TTC549 (cell line): ENCODE measurements around the gene USP20.

ENCODE experiments used
- FAIRE-seq: peaks from 2 replicates; lab custom pipeline; 2012; peaks lifted over from hg19 to GRCh38; lab: Jason Lieb, UNC

USP20 gene

DNA sequence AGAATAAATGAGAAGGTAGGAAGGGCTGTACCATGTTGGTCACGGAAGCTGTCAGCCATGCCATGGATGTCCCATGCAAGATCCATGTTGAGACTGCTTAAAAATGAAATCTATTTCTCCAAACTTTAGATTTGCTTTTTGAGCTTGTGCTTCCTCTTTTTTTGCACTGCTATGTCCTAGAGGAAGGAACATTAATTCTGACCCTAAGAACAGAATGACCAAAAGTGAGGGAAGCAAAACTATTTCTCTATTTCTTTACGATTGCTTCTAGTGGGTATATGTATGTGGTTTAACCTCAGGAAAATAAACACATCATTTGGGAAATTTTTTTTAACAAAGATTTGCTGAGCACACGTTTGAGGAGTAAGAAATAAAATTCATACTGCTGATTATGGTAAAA is 84.6 kb downstream of the USP20 start:
- FAIRE-seq: no peak

DNA sequence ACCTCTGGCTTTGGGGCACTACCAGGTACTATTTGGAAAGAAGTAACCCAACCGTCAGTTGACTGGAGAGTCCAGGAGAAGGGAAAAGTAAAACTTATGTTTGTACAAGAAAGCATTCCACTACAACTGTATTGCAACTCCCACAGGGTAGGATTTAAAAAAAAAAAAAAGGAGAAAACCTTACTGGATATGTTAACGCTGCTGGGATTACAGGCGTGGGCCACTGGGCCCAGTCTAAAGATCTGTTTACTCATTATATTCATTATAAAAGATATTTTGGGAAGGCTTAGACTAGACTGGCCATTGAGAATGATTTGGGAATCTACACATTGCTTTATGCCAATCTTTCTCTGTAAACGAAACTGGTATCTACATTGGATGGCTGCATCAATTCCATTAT is 86.6 kb downstream of the USP20 start:
- no peak for FAIRE-seq

DNA sequence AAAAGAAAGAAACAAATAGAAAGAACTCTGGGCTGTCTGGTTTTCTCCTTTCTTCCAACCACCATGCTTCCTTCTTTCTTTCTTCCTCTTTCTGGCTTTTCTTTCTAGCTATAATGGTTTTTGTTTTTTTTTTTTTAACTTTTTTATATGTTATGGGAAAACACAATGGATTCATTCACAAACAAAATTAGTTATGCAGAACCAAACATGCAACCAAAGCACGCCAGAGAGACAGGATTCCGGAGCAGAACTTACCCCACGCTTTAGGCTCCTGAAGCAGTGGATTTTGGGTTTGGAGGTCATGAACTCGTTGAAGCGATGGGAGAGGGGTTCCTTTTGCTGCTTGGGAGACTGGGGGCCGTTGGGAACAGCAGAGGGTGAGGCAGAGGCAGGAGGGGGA is 88.3 kb downstream of the USP20 start:
- FAIRE-seq: no peak

DNA sequence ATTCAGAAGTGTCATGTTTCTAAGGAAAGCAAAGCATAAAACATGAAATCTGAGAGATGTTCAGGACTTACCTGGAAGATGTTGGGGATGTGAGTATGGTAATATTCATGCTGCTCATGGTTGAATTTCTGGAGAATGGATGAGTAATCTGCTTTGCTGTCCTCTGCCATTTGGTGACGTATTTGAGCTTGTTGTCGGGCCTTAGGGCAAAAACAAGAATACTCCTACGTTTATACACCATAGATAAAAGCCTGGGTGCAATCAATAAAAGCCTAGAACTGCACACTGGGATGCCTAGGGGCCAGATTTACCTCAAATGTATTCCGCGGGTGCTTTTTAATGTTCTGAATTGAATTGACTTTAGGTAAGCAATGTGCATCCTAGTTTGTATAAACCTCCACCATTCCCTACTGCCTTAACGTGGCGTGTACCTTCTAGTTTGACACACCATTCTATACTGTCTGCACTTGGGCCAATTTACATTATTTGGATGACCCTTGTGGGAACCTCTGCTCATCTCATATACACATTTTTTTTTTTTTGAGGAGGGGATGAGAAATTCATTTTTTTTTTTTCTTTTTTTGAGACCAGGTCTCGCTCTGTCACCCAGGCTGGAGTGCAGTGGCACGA is 94.4 kb downstream of the USP20 start:
- no peak for FAIRE-seq

DNA sequence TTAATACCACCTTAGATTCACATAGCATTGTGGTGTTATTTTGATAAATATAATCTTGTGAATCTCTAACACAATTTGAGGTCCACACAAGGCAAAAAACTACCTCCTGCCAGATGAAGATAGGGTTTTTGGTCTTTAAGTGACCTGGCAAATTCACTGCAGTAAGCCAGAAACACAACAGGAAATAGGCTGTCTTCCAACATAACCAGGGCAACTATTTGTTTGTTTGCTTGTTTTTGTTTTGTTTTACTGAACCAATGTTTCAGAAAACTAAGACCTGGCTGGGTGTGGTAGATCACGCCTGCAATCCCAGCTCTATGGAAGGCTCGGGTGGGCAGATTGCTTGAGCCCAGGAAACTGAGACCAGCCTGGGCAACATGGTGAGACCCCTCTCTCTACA is 95.5 kb downstream of the USP20 start:
- FAIRE-seq: no peak
